GM10266 (cell line): ENCODE data around the gene CEP43.
A peak's percentile ranks its signal among the peaks of the same experiment; 100 is the strongest.

ENCODE experiments used
- DNase-seq: peaks from one replicate; pipeline ENCODE4 v3.0.0; 2012; ENCODE audit errors: extremely low spot score
- CTCF ChIP-seq: IDR thresholded peaks from 2 replicates; pipeline ENCODE4 v1.5.1; 2012; ENCODE audit warnings: mild to moderate bottlenecking, low read depth; ENCODE audit not compliant: control insufficient read depth, insufficient read depth; ENCODE audit errors: missing control alignments

Gene CEP43

GRCh38 chr6:166998256-166999144 is 697 bp upstream of the CEP43 start:
- TF ChIP-seq CTCF: peak; percentile 21
- DNase-seq: peak; percentile 38

GRCh38 chr6:166999884-167000253 is 672 bp downstream of the CEP43 start:
- no peak for DNase-seq
- TF ChIP-seq CTCF: no peak

- DNase-seq: no peak
- no peak for TF ChIP-seq CTCF
Observed at GRCh38 chr6:167000759-167001158, 1.6 kb downstream of the CEP43 start.

GRCh38 chr6:167005350-167006159 is 6.4 kb downstream of the CEP43 start:
- no peak for TF ChIP-seq CTCF
- no peak for DNase-seq

- no peak for DNase-seq
- TF ChIP-seq CTCF: no peak
Observed at GRCh38 chr6:167007985-167008384, 8.8 kb downstream of the CEP43 start.

GRCh38 chr6:167013067-167013466 is 13.9 kb downstream of the CEP43 start:
- TF ChIP-seq CTCF: no peak
- DNase-seq: no peak

- DNase-seq: no peak
- TF ChIP-seq CTCF: no peak
Observed at GRCh38 chr6:167013946-167014345, 14.7 kb downstream of the CEP43 start.
